Epithelial cell of proximal tubule (primary cell): ENCODE measurements around the gene MYO1F. TPM values are rescaled to one million over a fixed set of nuclear protein-coding genes. Genes with fewer than 3 reads are reported as not detected.
A peak's percentile ranks its signal among the peaks of the same experiment; 100 is the strongest.

Source experiments
- DNase-seq: peaks from one replicate; pipeline ENCODE4 v3.0.0-alpha.2; 2011; ENCODE audit warnings: low read depth
- H3K4me3 ChIP-seq: 2 replicates; pipeline ENCODE4 v1.5.1; 2011; ENCODE audit warnings: low read depth, mild to moderate bottlenecking, low read length
- CTCF ChIP-seq: conservative IDR thresholded peaks from 2 replicates; pipeline ENCODE4 v1.5.1; 2012; ENCODE audit warnings: low read depth, mild to moderate bottlenecking, low read length
- total RNA-seq: library from RNA; depleted of rRNA; stranded (reverse); fragments of >200 nt; gene quantifications from 2 replicates; pipeline ENCODE4 v1.2.3, GENCODE V29; 2015

Gene MYO1F
- total RNA-seq, 1 donor from 2014 or later: 0.06 TPM

- TF ChIP-seq CTCF: peak; percentile 46
- DNase-seq: no peak
- H3K4me3 ChIP-seq: no peak overlapping the region
Measured at GRCh38 chr19:8585894-8586750, 8.9 kb upstream of the MYO1F start.

GRCh38 chr19:8584965-8585893 is 8.0 kb upstream of the MYO1F start:
- no peak for TF ChIP-seq CTCF
- DNase-seq: no peak

GRCh38 chr19:8580710-8581281 is 3.6 kb upstream of the MYO1F start:
- DNase-seq: no peak
- peak; percentile 99 for TF ChIP-seq CTCF

More at GRCh38 chr19:8584965-8585893, 8.0 kb upstream of the MYO1F start:
- H3K4me3 ChIP-seq: no peak overlapping the region

GRCh38 chr19:8578642-8579265 is 1.5 kb upstream of the MYO1F start:
- no peak overlapping the region for H3K4me3 ChIP-seq
- TF ChIP-seq CTCF: peak; percentile 89
- DNase-seq: no peak

More at GRCh38 chr19:8580710-8581281, 3.6 kb upstream of the MYO1F start:
- no peak overlapping the region for H3K4me3 ChIP-seq

GRCh38 chr19:8577741-8578140 is 499 bp upstream of the MYO1F start:
- TF ChIP-seq CTCF: no peak
- DNase-seq: no peak
- H3K4me3 ChIP-seq: no peak overlapping the region

GRCh38 chr19:8576273-8576993 is 809 bp downstream of the MYO1F start:
- H3K4me3 ChIP-seq: no peak overlapping the region
- no peak for TF ChIP-seq CTCF
- no peak for DNase-seq
